GM20000 (cell line): Measurements from ENCODE around the gene TPPP.

Source experiments
- DNase-seq: peaks from one replicate; pipeline ENCODE4 v3.0.0; 2012; ENCODE audit warnings: low spot score
- TF ChIP-seq, protein P1 (sequence below): IDR thresholded peaks from 2 replicates; pipeline ENCODE4 v1.5.1; 2012; ENCODE audit warnings: mild to moderate bottlenecking, control low read depth; ENCODE audit errors: extremely low read depth, missing control alignments

The TPPP gene

DNA sequence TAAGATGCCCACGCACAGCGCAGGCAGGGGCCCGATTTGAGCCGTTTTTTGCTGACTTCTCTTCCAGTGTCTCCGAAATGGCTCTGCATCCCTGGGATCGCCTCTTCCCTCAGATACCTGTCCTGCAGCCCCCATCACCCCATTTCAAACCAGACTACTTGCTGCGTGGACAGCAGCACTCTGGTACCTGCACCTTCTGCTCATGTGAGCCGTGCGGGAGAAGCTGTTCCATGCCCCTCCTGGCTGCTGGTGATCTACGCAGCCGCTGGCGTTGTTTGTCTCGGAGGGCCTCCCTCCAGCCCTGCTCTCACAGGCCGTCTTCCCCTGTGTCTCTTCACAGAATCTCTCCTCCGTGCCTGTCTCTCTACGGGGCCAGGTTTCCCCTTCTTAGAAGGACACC is 67.6 kb downstream of the TPPP start:
- DNase-seq = no peak
- TF ChIP-seq, protein P1, sequence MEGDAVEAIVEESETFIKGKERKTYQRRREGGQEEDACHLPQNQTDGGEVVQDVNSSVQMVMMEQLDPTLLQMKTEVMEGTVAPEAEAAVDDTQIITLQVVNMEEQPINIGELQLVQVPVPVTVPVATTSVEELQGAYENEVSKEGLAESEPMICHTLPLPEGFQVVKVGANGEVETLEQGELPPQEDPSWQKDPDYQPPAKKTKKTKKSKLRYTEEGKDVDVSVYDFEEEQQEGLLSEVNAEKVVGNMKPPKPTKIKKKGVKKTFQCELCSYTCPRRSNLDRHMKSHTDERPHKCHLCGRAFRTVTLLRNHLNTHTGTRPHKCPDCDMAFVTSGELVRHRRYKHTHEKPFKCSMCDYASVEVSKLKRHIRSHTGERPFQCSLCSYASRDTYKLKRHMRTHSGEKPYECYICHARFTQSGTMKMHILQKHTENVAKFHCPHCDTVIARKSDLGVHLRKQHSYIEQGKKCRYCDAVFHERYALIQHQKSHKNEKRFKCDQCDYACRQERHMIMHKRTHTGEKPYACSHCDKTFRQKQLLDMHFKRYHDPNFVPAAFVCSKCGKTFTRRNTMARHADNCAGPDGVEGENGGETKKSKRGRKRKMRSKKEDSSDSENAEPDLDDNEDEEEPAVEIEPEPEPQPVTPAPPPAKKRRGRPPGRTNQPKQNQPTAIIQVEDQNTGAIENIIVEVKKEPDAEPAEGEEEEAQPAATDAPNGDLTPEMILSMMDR = no peak

DNA sequence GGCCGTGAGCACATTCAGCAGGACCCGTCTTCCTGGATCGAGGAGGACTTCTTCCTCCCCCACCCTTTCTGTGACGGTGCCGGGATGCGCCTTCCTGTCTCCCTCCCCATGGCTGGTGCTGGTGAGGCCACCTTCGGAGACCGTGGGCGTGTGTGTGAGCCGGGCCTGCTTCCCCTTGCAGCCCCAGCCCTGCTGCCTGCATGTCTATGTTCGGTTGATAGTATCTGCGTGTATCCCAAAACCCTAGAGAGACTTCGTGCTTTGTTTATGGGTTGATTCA is 68.3 kb downstream of the TPPP start:
- TF ChIP-seq, protein P1 = no peak
- DNase-seq = no peak

DNA sequence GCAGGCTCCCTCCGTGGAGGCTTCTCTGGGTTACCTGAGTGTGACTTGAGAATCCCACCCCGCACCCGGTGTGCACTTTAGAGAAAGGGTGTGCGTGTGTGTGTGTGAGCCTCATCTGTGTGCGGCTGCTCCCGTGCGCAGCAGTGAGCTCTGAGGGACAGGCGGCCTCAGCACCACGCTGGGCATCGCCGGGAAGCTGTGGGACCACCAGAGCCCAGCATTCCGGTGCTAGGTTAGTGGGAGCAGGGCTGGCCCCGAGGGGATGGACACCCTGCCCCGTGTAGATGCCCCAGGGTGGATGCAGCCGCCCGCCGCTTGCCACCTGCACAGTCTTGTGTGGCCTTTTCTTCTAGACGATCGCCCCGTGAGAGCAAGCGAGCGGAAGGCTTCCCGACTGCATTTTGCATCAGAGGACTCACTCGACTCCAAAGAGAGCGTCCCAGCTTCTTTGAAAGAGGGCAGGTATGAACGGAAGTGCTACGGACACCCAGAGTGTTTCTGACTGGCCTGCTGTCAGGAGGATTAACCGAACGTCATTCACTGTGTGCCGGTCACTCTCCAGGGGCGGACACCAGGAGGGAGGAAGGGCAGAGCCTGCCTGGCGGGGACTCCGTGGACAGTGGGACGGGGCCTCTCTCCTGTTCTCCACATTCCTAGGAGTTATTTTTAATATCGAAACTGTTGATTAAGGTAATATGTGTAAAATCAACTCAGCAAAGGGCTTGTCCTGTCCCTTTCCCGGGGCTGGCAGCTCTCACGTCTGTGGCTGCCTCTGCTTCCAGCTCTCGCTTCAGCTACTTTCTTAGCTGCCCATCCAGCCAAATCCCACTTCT is 68.8 kb downstream of the TPPP start:
- DNase-seq = no peak
- TF ChIP-seq, protein P1 = no peak

DNA sequence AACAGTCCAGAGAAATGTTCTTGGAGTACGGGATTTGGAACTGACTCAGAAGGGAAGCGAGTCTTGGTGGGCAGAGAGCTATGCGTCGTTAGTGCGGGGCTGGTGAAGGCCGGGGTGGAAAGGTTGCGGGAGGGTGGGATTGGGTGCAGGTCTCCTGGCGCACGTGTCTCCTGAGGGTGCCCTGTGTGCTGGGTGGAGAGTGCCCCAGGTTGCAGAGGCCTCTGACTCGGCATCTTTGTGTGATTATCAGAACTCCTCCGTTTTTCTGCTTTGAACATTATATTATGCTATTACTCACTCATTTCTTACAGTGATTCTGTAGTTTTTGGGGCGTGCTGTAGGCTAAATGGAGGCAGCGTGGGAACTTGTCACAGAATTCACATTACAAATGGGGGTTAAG is 69.6 kb downstream of the TPPP start:
- no peak for DNase-seq
- TF ChIP-seq, protein P1 = no peak

DNA sequence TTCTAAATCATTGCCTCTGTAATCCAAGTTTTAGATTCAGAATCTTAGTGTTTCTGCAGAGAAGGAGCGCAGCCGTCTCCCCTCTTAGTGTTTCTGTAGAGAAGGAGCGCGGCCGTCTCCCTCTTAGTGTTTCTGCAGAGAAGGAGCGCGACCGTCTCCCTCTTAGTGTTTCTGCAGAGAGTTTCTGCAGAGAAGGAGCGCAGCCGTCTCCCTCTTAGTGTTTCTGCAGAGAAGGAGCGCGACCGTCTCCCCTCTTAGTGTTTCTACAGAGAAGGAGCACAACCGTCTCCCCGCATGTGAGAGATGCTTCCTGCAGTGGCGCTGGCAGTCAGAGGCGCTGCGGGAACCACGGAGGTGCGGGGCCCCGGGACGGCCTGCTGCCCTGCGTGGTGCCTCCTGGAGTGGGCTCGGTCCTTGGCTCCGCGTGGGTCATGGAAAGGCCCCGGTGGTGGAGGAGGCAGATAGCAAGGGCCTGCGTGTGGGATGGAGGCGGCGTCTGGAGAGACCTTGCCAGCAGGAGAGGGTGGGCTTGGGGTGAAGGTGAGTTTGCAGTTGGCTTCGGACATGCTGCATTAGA is 70.1 kb downstream of the TPPP start:
- TF ChIP-seq, protein P1 = no peak
- DNase-seq = no peak

DNA sequence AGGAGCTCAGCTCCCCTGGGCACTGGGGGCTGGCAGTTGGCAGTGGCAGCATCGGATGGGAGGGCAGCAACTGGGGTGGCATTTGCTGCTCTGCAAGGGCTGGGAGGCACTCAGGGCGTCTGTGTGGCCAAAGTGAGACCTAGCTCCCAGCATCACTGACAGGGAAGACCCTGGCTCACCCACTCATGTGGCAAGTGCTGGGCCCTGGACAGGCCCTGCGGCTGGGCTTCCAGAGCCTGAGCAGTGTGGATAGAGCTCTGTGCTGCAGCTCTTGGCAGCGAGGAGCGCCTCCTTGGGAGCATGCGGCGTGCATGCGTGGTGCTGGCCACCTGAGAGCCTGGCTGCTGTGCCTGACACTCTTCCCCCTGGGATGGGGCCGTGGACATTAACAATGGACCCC is 70.8 kb downstream of the TPPP start:
- TF ChIP-seq, protein P1 = no peak
- no peak for DNase-seq

DNA sequence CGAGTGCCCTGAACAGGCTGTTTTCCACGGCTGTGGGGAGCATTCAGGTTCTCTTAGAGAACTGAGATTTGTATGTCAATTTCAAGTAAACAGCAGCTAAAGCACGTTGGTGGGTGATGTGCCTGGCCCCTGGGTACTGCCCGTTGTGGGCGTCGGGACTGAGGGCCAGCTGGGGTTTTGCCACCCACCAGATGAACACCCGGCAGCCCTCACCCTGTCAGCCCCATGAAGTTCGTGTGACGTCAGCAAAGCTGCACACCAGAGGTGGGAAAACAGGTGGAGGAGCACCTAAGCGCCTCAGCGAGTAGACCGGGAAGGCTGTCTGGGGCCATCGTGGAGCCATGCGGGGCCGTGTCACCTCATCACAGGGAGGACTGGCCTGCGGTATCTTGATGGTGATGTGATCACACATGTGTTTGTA is 71.8 kb downstream of the TPPP start:
- DNase-seq = no peak
- TF ChIP-seq, protein P1 = no peak
